GM23338 (cell line): Measurements from ENCODE around the gene RFC3. TPM values are rescaled to one million over a fixed set of nuclear protein-coding genes. Genes with fewer than 3 reads are reported as not detected.

ENCODE experiments used
- ATAC-seq: fragments of 200-7000 bp; cut with Tn5 transposase; 3 replicates; pipeline ENCODE4 v1.9.1; 2020
- DNase-seq: peaks from one replicate; pipeline ENCODE4 v3.0.0-alpha.2; 2015; ENCODE audit warnings: low spot score
- H2AFZ ChIP-seq: fragments of 200-600 bp; sonication (generic); 2 replicates; pipeline ENCODE4 v1.8.0; 2016; ENCODE audit warnings: antibody characterized with exemption, mild to moderate bottlenecking, moderate library complexity
- H3F3A ChIP-seq: fragments of 200-600 bp; sonication (generic); replicated peaks from 2 replicates; pipeline ENCODE4 v1.8.0; 2017; ENCODE audit warnings: antibody characterized with exemption, mixed run types, low read depth
- H3K27ac ChIP-seq: fragments of 200-600 bp; sonication (generic); 2 replicates; pipeline ENCODE4 v1.6.1; 2016; ENCODE audit warnings: low read depth
- H3K27me3 ChIP-seq: fragments of 200-600 bp; sonication (generic); 2 replicates; pipeline ENCODE4 v1.8.0; 2016; ENCODE audit warnings: mild to moderate bottlenecking, mixed run types, moderate library complexity; ENCODE audit not compliant: insufficient read depth
- H3K36me3 ChIP-seq: fragments of 200-600 bp; sonication (generic); 2 replicates; pipeline ENCODE4 v1.8.0; 2016; ENCODE audit warnings: mild to moderate bottlenecking; ENCODE audit not compliant: insufficient read depth
- H3K4me1 ChIP-seq: fragments of 200-600 bp; sonication (generic); 2 replicates; pipeline ENCODE4 v1.8.0; 2016; ENCODE audit warnings: mild to moderate bottlenecking, moderate library complexity; ENCODE audit not compliant: insufficient read depth
- H3K4me2 ChIP-seq: fragments of 200-600 bp; sonication (generic); 2 replicates; pipeline ENCODE4 v1.7.1; 2017; ENCODE audit warnings: mixed run types
- H3K4me3 ChIP-seq: fragments of 200-600 bp; sonication (generic); 2 replicates; pipeline ENCODE4 v1.6.1; 2016; ENCODE audit warnings: mixed run types
- H3K79me2 ChIP-seq: fragments of 200-600 bp; sonication (generic); replicated peaks from 2 replicates; pipeline ENCODE4 v1.8.0; 2017; ENCODE audit warnings: mild to moderate bottlenecking; ENCODE audit not compliant: insufficient read depth
- H3K9me2 ChIP-seq: fragments of 200-600 bp; sonication (generic); 2 replicates; pipeline ENCODE4 v1.8.0; 2017; ENCODE audit not compliant: insufficient read depth
- H4K20me1 ChIP-seq: fragments of 200-600 bp; sonication (generic); replicated peaks from 2 replicates; pipeline ENCODE4 v1.8.0; 2017; ENCODE audit warnings: mild to moderate bottlenecking; ENCODE audit not compliant: insufficient read depth
- H3K27ac Mint-ChIP-seq: 2 replicates; pipeline ENCODE4 v1.8.0; 2020; ENCODE audit warnings: inconsistent platforms, mild to moderate bottlenecking, moderate library complexity, mixed read lengths
- H3K27me3 Mint-ChIP-seq: 3 replicates; pipeline ENCODE4 v1.8.0; 2022; ENCODE audit warnings: low read depth, mild to moderate bottlenecking, moderate library complexity, mixed read lengths, inconsistent platforms; ENCODE audit not compliant: insufficient read depth, poor library complexity
- H3K36me3 Mint-ChIP-seq: 3 replicates; pipeline ENCODE4 v1.8.0; 2021; ENCODE audit warnings: low read depth, mild to moderate bottlenecking, inconsistent platforms, moderate library complexity, mixed read lengths
- H3K4me1 Mint-ChIP-seq: 3 replicates; pipeline ENCODE4 v1.8.0; 2020; ENCODE audit warnings: mild to moderate bottlenecking, inconsistent platforms, mixed read lengths
- H3K4me3 Mint-ChIP-seq: 3 replicates; pipeline ENCODE4 v1.8.0; 2021; ENCODE audit warnings: moderate library complexity, mild to moderate bottlenecking, inconsistent platforms, mixed read lengths
- H3K9me3 Mint-ChIP-seq: 3 replicates; pipeline ENCODE4 v1.8.0; 2020; ENCODE audit warnings: moderate library complexity, mild to moderate bottlenecking, inconsistent platforms, mixed read lengths
- CREB1 ChIP-seq: fragments of 250-450 bp; sonication (Bioruptor Pico); IDR thresholded peaks from 2 replicates; pipeline ENCODE4 v1.5.0; 2020; ENCODE audit warnings: low read depth, mild to moderate bottlenecking, moderate library complexity
- EZH2 ChIP-seq: fragments of 200-600 bp; sonication (generic); IDR thresholded peaks from one replicate; pipeline ENCODE4 v1.8.0; 2017; ENCODE audit warnings: antibody characterized with exemption, mild to moderate bottlenecking, low read depth; ENCODE audit not compliant: unreplicated experiment
- EZH2phosphoT487 ChIP-seq: fragments of 200-600 bp; sonication (generic); IDR thresholded peaks from one replicate; pipeline ENCODE4 v1.8.1; 2018; ENCODE audit warnings: antibody characterized with exemption; ENCODE audit not compliant: unreplicated experiment
- JUNB ChIP-seq: IDR thresholded peaks from one replicate; pipeline ENCODE4 v1.6.1; 2016; ENCODE audit warnings: antibody characterized with exemption; ENCODE audit not compliant: unreplicated experiment
- NANOG ChIP-seq: IDR thresholded peaks from 2 replicates; pipeline ENCODE4 v1.6.1; 2016; ENCODE audit warnings: antibody characterized with exemption, borderline replicate concordance
- ZNF114 ChIP-seq: fragments of 250-450 bp; sonication (Bioruptor Pico); IDR thresholded peaks from 2 replicates; pipeline ENCODE4 v1.5.0; 2020; ENCODE audit warnings: mild to moderate bottlenecking, moderate library complexity
- ZNF331 ChIP-seq: fragments of 250-450 bp; sonication (Bioruptor Pico); IDR thresholded peaks from 2 replicates; pipeline ENCODE4 v1.5.0; 2020; ENCODE audit warnings: low read depth, mild to moderate bottlenecking, moderate library complexity
- polyA plus RNA-seq: library from polyadenylated mRNA; unstranded; fragments of >200 nt; fragmentation: Nextera tagmentation; extraction: Ambion mirVana; gene quantifications from 2 replicates; pipeline ENCODE4 v1.2.1, GENCODE V29; 2016
- total RNA-seq: library from RNA; depleted of rRNA; stranded (reverse); fragments of >200 nt; shearing (Covaris generic); gene quantifications from 2 replicates; pipeline ENCODE4 v1.2.3, GENCODE V29; 2014
- TF ChIP-seq, protein P1 (sequence below): fragments of 250-450 bp; sonication (Bioruptor Pico); IDR thresholded peaks from 2 replicates; pipeline ENCODE4 v1.5.0; 2020; ENCODE audit warnings: mild to moderate bottlenecking, moderate library complexity

The RFC3 gene
- total and polyA plus RNA-seq, 2 experiments from 2014 or later, result 48.7 to 75.5 TPM

DNA sequence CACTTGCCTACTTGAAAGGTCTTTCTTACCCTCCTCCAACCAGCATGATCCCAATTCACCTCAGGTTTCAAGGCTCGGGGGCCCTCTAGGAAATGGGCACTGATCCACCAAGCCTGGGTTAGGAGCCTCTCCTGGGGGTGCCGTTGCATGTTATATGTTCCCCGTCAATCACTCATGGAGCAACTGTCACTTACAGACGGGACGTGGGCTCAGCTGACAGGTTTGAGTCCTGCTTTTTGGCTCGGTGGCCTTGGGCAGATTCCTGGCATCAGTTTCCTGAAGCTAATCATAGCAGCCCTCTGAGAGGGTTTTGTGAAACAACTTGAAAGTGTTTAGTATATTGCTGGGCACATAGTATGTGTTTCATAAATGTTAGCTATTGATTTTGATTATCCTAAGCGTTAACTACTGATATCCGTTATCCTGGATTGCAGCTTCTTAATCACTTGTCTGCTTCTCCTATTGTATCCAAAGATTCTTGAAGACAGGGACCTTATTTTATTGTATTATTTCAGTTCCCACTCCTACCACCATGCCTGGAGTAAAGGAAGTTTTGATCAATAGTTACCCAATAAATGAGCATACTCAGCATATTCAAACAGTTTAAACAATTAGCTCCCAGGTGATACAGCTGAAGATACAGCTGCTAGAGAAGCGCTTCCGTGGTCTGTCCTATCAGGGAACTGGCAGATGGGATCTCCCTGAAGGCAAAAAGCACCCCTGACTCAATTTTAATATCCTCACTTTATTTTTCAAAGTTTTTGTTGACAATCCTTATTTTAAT, 57.9 kb downstream of the RFC3 start (continued):
- TF ChIP-seq, protein P1, sequence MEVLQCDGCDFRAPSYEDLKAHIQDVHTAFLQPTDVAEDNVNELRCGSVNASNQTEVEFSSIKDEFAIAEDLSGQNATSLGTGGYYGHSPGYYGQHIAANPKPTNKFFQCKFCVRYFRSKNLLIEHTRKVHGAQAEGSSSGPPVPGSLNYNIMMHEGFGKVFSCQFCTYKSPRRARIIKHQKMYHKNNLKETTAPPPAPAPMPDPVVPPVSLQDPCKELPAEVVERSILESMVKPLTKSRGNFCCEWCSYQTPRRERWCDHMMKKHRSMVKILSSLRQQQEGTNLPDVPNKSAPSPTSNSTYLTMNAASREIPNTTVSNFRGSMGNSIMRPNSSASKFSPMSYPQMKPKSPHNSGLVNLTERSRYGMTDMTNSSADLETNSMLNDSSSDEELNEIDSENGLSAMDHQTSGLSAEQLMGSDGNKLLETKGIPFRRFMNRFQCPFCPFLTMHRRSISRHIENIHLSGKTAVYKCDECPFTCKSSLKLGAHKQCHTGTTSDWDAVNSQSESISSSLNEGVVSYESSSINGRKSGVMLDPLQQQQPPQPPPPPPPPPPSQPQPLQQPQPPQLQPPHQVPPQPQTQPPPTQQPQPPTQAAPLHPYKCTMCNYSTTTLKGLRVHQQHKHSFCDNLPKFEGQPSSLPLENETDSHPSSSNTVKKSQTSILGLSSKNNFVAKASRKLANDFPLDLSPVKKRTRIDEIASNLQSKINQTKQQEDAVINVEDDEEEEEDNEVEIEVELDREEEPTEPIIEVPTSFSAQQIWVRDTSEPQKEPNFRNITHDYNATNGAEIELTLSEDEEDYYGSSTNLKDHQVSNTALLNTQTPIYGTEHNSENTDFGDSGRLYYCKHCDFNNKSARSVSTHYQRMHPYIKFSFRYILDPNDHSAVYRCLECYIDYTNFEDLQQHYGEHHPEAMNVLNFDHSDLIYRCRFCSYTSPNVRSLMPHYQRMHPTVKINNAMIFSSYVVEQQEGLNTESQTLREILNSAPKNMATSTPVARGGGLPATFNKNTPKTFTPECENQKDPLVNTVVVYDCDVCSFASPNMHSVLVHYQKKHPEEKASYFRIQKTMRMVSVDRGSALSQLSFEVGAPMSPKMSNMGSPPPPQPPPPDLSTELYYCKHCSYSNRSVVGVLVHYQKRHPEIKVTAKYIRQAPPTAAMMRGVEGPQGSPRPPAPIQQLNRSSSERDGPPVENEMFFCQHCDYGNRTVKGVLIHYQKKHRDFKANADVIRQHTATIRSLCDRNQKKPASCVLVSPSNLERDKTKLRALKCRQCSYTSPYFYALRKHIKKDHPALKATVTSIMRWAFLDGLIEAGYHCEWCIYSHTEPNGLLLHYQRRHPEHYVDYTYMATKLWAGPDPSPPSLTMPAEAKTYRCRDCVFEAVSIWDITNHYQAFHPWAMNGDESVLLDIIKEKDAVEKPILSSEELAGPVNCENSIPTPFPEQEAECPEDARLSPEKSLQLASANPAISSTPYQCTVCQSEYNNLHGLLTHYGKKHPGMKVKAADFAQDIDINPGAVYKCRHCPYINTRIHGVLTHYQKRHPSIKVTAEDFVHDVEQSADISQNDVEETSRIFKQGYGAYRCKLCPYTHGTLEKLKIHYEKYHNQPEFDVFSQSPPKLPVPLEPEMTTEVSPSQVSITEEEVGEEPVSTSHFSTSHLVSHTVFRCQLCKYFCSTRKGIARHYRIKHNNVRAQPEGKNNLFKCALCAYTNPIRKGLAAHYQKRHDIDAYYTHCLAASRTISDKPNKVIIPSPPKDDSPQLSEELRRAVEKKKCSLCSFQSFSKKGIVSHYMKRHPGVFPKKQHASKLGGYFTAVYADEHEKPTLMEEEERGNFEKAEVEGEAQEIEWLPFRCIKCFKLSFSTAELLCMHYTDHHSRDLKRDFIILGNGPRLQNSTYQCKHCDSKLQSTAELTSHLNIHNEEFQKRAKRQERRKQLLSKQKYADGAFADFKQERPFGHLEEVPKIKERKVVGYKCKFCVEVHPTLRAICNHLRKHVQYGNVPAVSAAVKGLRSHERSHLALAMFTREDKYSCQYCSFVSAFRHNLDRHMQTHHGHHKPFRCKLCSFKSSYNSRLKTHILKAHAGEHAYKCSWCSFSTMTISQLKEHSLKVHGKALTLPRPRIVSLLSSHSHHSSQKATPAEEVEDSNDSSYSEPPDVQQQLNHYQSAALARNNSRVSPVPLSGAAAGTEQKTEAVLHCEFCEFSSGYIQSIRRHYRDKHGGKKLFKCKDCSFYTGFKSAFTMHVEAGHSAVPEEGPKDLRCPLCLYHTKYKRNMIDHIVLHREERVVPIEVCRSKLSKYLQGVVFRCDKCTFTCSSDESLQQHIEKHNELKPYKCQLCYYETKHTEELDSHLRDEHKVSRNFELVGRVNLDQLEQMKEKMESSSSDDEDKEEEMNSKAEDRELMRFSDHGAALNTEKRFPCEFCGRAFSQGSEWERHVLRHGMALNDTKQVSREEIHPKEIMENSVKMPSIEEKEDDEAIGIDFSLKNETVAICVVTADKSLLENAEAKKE (CRISPR knock-in tag), result no peak

DNA sequence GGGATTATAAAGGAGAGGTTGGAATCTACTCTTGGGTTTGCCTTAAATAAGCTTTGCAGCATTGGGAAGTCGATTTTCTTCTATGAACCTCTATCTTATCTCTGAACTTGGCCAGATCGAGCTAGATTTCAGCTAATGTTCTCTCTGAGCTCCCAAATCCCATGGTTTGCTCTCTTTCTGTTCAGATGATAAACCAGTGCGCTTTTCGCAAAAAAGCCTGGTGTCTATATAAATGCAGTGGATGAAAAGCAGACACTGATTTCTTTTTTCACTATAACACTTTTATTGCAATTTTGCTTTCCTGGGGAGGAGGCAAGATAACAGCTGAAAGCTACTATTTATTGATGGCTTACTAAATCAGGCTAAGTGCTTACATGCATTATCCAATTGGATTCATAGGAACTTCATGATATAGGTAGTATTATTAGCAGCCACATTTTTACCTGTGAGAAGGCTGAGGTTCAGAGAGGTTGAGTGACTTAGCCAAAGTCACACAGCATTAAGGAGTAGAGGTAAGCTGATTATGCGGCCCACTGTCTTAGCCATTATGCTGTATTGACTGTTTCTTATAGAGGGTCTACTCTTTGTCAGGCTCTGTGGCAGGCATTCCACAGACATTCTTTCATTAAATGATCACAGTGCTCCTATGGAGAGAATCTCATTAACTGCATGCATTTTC, 58.9 kb downstream of the RFC3 start:
- H3K36me3 Mint-ChIP-seq, result peaks cover 9% of the 10 kb centered on the region; the same call in 2 of the 3 replicates
- DNase-seq, result no peak
- Histone ChIP-seq H3K27ac (no peak overlapping the region), H3K79me2 (no peaks in the 10 kb centered on the region), H2AFZ (no peak overlapping the region), H3K4me2 (no peak overlapping the region), H3F3A (no peaks in the 10 kb centered on the region), H4K20me1 (no peaks in the 10 kb centered on the region), H3K9me2 (no peaks in the 10 kb centered on the region), H3K36me3 (no peaks in the 10 kb centered on the region), H3K27me3 (no peaks in the 10 kb centered on the region), H3K4me1 (no peaks in the 10 kb centered on the region), H3K4me3 (no peak overlapping the region)
- ATAC-seq, result no peak
- no peaks in the 10 kb centered on the region for H3K9me3 Mint-ChIP-seq
- H3K27me3 Mint-ChIP-seq, result no peaks in the 10 kb centered on the region
- no peaks in the 10 kb centered on the region for H3K4me1 Mint-ChIP-seq
- H3K27ac Mint-ChIP-seq, result no peak overlapping the region
- no peak for TF ChIP-seq EZH2phosphoT487
- TF ChIP-seq JUNB, result no peak
- no peak for TF ChIP-seq ZNF114 (CRISPR knock-in tag)
- no peak for TF ChIP-seq ZNF331 (CRISPR knock-in tag)
- no peak for TF ChIP-seq EZH2
- no peak for TF ChIP-seq NANOG
- no peak for TF ChIP-seq CREB1 (CRISPR knock-in tag)
- H3K4me3 Mint-ChIP-seq, result no peak overlapping the region
